Right lobe of liver (tissue), 6 donors: ENCODE measurements around the gene ABLIM2. TPM values are rescaled to one million over a fixed set of nuclear protein-coding genes. Genes with fewer than 3 reads are reported as not detected.
A peak's percentile ranks its signal among the peaks of the same experiment; 100 is the strongest.

Experiments
- ATAC-seq, 4 donors: fragments of 200-7000 bp; cut with Tn5 transposase; one replicate each; pipeline ENCODE4 v1.9.1; 2020; ENCODE audit warnings: mild to moderate bottlenecking in 4 of 4, moderate library complexity in 4 of 4
- DNase-seq, 3 donors: peaks; one replicate each; pipeline ENCODE4 v3.0.0-alpha.2; 2020
- H3K27ac ChIP-seq, 3 donors: fragments of 200-600 bp; one replicate each; pipeline ENCODE4 v1.8.0; 2022
- H3K27me3 ChIP-seq, 2 donors: fragments of 200-600 bp; one replicate each; pipeline ENCODE4 v1.8.0; 2022
- H3K36me3 ChIP-seq, 4 donors: fragments of 200-600 bp; sonication (generic) in 1 of 4; one replicate each; pipeline versions ENCODE4 v1.5.1 to v1.8.0; 2017 to 2022; ENCODE audit warnings: control low read depth in 1 of 4
- H3K4me1 ChIP-seq, 4 donors: fragments of 200-600 bp; sonication (generic) in 1 of 4; one replicate each; pipeline versions ENCODE4 v1.5.1 to v1.8.0; 2017 to 2022; ENCODE audit warnings: control low read depth in 1 of 4
- H3K4me3 ChIP-seq, 3 donors: fragments of 200-600 bp; one replicate each; pipeline ENCODE4 v1.8.0; 2022
- H3K9me3 ChIP-seq, 4 donors: fragments of 200-600 bp; sonication (generic) in 1 of 4; one replicate each; pipeline versions ENCODE4 v1.5.1 to v1.8.0; 2017 to 2022; ENCODE audit warnings: control low read depth in 1 of 4
- CTCF ChIP-seq, 4 donors: fragments of 200-600 bp in 3 of 4; fragments of 450-650 bp in 1 of 4; IDR thresholded peaks; one replicate each; pipeline versions ENCODE4 v1.5.1 to v1.8.0; 2016 to 2022; ENCODE audit warnings: antibody characterized with exemption in 4 of 4, mild to moderate bottlenecking in 2 of 4
- POLR2A ChIP-seq: fragments of 450-650 bp; IDR thresholded peaks from one replicate; pipeline ENCODE4 v1.6.1; 2017; ENCODE audit warnings: antibody characterized with exemption, mild to moderate bottlenecking
- WGBS: methylation state at CpG from one replicate; pipeline ENCODE4 v1.1.6; 2018; ENCODE audit warnings: low coverage, low lambda C conversion rate; ENCODE audit not compliant: insufficient coverage; ENCODE audit errors: missing lambda C conversion rate; 5-methylcytosine and 5-hydroxymethylcytosine counted together
- intact Hi-C, 2 donors: fragments of 100-400 bp; cut with DNase I; formaldehyde crosslinking; loops; one replicate each; pipeline versions ENCODE4 v1.11.2 to v1.14.1; 2022
- total RNA-seq, 6 experiments: library from RNA; depleted of rRNA in 2 of 6; stranded (reverse); fragments of >200 nt in 2 of 6; fragmentation: NEBNext Ultra II Directional in 3 of 6; extraction: Animal tissue kit (Norgen Biotek cat#: 25700) in 3 of 6; gene quantifications; one replicate each; pipeline versions ENCODE4 v1.1.0 to v1.2.4, GENCODE V29; 2016 to 2023
- donor health status: DM: no; HTN: yes; CAD: no.
- donor health status: DM: no; HTN: no; CAD: no.
- donor health status: DM: no; HTN: no; CAD: no.
- donor health status: DM: no; HTN: yes; CAD: no.
- donor health status: DM: no; HTN: yes; CAD: no.

The ABLIM2 gene
- total RNA-seq, 6 experiments from 2014 or later, result 0.93 to 3.5 (median 2.3) TPM

DNA sequence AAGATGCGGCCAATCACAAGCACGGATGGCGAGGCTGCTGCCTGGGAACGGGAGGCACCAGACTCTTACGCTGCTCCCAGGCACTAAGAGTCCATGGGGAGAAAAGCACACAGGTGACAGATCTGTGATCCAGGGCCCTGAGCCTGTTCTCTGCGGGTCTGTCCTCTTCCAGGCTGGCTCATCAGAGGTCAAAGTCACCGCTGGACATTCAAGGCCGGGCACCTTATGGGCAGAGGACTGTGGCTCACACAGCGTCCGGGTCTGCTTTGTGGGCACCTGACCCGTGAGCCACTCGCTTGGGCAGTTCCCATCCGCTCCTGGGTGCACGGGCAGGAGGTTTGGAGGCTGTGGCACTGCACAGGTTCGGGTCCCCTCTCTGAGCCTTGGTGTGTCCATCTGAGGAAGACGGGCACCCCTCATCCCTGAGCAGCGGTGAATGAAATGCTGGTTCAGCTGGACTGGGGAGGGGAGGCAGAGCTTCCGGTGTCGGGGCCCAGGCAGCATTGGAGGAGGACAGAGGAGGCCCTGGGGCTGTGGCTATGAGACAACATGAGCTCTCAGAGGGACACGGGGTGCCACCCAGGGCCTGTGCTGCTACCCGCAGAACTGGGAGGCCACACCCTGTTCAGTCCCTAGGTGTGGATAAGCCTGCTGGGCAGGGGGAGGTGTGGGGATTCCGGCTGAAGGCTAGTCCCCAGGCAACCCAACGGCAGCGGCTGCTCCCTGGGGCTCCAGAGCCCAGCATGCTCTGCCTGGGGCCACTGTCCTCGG, 157.7 kb downstream of the ABLIM2 start:
- ATAC-seq (peak in 1 of 4 donors; percentile 10), DNase-seq (no peak)
- WGBS, result no CpG with 5 or more reads among the region's 25 CpGs

DNA sequence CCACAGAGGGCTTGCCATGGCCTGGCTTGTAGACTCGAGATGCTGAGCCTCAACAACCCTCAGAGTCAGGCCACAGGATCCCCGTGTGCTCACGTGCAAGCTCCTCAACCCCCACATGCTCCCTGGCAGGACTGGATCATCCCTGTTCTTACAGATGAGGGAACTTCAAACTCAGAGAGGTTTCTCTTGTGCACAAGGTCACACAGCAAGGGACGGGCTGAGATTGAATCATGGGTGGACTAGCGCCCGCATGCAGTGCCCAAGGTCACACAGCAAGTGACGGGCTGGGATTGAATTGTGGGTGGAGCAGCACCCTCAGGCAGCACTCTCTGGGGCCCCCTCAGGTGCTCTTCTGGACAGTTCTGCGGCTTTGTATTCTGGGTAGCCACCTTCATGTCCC, 158.4 kb downstream of the ABLIM2 start:
- ATAC-seq (no peak), DNase-seq (no peak)
- no peak for TF ChIP-seq POLR2A
- TF ChIP-seq CTCF (IDR thresholded peaks at IDR 0.05), result no peak
- intact Hi-C loops, result no loop called here
- H3K4me1 ChIP-seq, result no peaks in the 10 kb centered on the region
- H3K4me3 ChIP-seq, result no peak overlapping the region
- H3K27me3 ChIP-seq, result no peaks in the 10 kb centered on the region
- no peaks in the 10 kb centered on the region for H3K36me3 ChIP-seq
- H3K27ac ChIP-seq, result no peak overlapping the region
- no peaks in the 10 kb centered on the region for H3K9me3 ChIP-seq
- no CpG with 5 or more reads among the region's 8 CpGs for WGBS

More for the DNA sequence above, 157.7 kb downstream of the ABLIM2 start:
- intact Hi-C loops, result no loop called here
- no peak overlapping the region for H3K27ac ChIP-seq
- H3K9me3 ChIP-seq, result no peaks in the 10 kb centered on the region
- no peaks in the 10 kb centered on the region for H3K36me3 ChIP-seq
- TF ChIP-seq POLR2A (no peak), CTCF (IDR thresholded peaks at IDR 0.05) (no peak)
- H3K27me3 ChIP-seq, result no peaks in the 10 kb centered on the region
- H3K4me1 ChIP-seq, result no peaks in the 10 kb centered on the region
- no peak overlapping the region for H3K4me3 ChIP-seq

DNA sequence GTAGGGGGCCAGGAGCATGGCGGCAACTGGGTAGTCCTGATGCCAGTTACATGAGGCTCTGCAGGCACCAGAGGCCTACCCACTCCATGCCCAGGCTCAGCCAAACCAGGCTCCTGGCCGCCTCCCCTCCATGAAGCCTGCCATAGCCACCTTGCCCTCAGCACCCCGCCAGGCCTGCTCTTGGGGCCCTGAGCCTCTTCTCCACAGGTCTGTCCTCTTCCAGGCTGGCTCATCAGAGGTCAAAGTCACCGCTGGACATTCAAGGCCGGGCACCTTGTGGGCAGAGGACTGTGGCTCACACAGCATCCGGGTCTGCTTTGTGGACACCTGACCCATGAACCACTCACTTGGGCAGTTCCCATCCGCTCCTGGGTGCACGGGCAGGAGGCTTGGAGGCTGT, 158.9 kb downstream of the ABLIM2 start:
- no peak overlapping the region for H3K27ac ChIP-seq
- ATAC-seq (no peak), DNase-seq (no peak)
- TF ChIP-seq POLR2A, result no peak
- no peaks in the 10 kb centered on the region for H3K9me3 ChIP-seq
- no peaks in the 10 kb centered on the region for H3K27me3 ChIP-seq
- intact Hi-C loops, result no loop called here
- H3K4me1 ChIP-seq, result no peaks in the 10 kb centered on the region
- no peak overlapping the region for H3K4me3 ChIP-seq
- no CpG with 5 or more reads among the region's 8 CpGs for WGBS
- H3K36me3 ChIP-seq, result no peaks in the 10 kb centered on the region

DNA sequence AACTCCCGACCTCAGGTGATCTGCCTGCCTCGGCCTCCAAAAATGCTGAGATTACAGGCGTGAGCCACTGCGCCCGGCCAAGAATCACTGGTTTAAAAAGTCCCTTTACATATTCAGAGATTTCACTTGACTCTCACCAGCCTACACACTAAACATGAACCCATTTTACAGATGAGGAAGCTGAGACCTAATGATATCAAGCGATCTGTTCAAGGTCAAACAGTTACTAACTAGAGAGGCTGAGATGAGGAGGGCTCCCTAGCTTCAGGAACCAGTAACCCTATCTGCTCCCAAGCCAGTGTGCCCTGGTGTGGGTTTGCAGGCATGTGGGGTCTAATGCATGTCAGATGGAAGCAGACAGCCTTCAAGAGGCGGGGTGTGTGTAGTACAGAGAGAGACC, 159.3 kb downstream of the ABLIM2 start:
- no peak for DNase-seq
- H3K4me3 ChIP-seq, result no peak overlapping the region
- H3K27me3 ChIP-seq, result no peaks in the 10 kb centered on the region
- no peaks in the 10 kb centered on the region for H3K4me1 ChIP-seq
- H3K9me3 ChIP-seq, result no peaks in the 10 kb centered on the region
- intact Hi-C loops, result no loop called here
- ATAC-seq, result no peak
- TF ChIP-seq POLR2A (no peak), CTCF (IDR thresholded peaks at IDR 0.05) (no peak)
- 97% methylated on average over 6 of the region's 7 CpGs for WGBS
- H3K36me3 ChIP-seq, result no peaks in the 10 kb centered on the region
- H3K27ac ChIP-seq, result no peak overlapping the region

DNA sequence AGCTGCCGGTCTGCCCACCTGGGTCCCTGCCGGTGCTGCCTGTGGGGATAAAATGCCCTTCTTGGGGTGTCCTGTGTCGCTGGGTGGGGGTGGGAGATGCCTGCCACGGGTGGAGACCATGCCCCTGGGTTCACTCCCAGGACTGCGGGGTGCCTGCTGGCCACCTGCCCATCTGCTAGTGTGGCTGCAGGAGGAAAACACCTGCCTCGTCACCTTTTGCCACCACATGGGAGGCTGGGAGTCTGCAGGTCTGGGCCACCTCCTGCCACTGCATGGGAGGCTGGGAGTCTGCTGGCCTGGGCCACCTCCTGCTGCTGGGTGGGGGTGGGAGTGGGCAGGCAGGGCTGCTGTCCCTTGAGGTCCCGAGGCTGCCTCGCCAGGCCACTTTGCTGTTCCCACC, 160.2 kb downstream of the ABLIM2 start:
- ATAC-seq (no peak), DNase-seq (no peak)
- no CpG with 5 or more reads among the region's 8 CpGs for WGBS
- Histone ChIP-seq H3K27me3 (no peaks in the 10 kb centered on the region), H3K27ac (no peak overlapping the region), H3K4me1 (no peaks in the 10 kb centered on the region), H3K4me3 (no peak overlapping the region), H3K36me3 (no peaks in the 10 kb centered on the region), H3K9me3 (no peaks in the 10 kb centered on the region)
- no peak for TF ChIP-seq POLR2A
- TF ChIP-seq CTCF (IDR thresholded peaks at IDR 0.05), result no peak
- intact Hi-C loops, result no loop called here
